HepG2 (cell line): ENCODE measurements around the gene IL11RA. TPM values are rescaled to one million over a fixed set of nuclear protein-coding genes. Genes with fewer than 3 reads are reported as not detected.

Experiments used
- ATM ChIP-seq: fragments of 450-650 bp; IDR thresholded peaks from 2 replicates; pipeline ENCODE4 v1.7.1; 2017; ENCODE audit warnings: mild to moderate bottlenecking, borderline replicate concordance
- GLI4 ChIP-seq: sonication (generic); formaldehyde crosslinking; IDR thresholded peaks from 2 replicates; pipeline ENCODE4 v1.5.1; 2020; ENCODE audit warnings: missing genetic modification reagents, mild to moderate bottlenecking, moderate library complexity, borderline replicate concordance
- GMEB2 ChIP-seq: IDR thresholded peaks from 2 replicates; pipeline ENCODE4 v1.6.1; 2016; ENCODE audit warnings: missing biosample characterization, missing genetic modification reagents, low read depth
- GZF1 ChIP-seq: sonication (generic); formaldehyde crosslinking; IDR thresholded peaks from 2 replicates; pipeline ENCODE4 v1.5.1; 2020; ENCODE audit warnings: mild to moderate bottlenecking, missing genetic modification reagents
- HDAC2 ChIP-seq: sonication (generic); formaldehyde crosslinking; IDR thresholded peaks from 2 replicates; pipeline ENCODE4 v1.4.0; 2020; ENCODE audit warnings: missing genetic modification reagents
- IRX3 ChIP-seq: sonication (generic); formaldehyde crosslinking; IDR thresholded peaks from 2 replicates; pipeline ENCODE4 v1.8.1; 2023; ENCODE audit warnings: mild to moderate bottlenecking, low read depth, missing genetic modification reagents, borderline replicate concordance
- KDM5A ChIP-seq: fragments of 200-600 bp; sonication (generic); IDR thresholded peaks from 2 replicates; pipeline ENCODE4 v1.7.0; 2018; ENCODE audit warnings: antibody characterized with exemption, mild to moderate bottlenecking, low read length, borderline replicate concordance
- KLF13 ChIP-seq: sonication (generic); formaldehyde crosslinking; IDR thresholded peaks from 2 replicates; pipeline ENCODE4 v1.4.0; 2020; ENCODE audit warnings: mild to moderate bottlenecking, missing genetic modification reagents
- MEF2D ChIP-seq: sonication (generic); formaldehyde crosslinking; IDR thresholded peaks from 2 replicates; pipeline ENCODE4 v1.5.1; 2020; ENCODE audit warnings: mild to moderate bottlenecking, missing genetic modification reagents
- NPAS2 ChIP-seq: sonication (generic); formaldehyde crosslinking; IDR thresholded peaks from 2 replicates; pipeline ENCODE4 v1.8.0; 2022; ENCODE audit warnings: mild to moderate bottlenecking, missing genetic modification reagents, borderline replicate concordance
- POLR2AphosphoS2 ChIP-seq: IDR thresholded peaks from 2 replicates; pipeline ENCODE4 v1.6.1; 2011; ENCODE audit warnings: low read depth, low read length, improper control_type of control experiment
- REL ChIP-seq: sonication (generic); formaldehyde crosslinking; conservative IDR thresholded peaks from 2 replicates; pipeline ENCODE4 v1.8.0; 2022; ENCODE audit warnings: mild to moderate bottlenecking, missing genetic modification reagents, moderate library complexity
- STAT5B ChIP-seq: sonication (generic); formaldehyde crosslinking; IDR thresholded peaks from 2 replicates; pipeline ENCODE4 v1.4.0; 2020; ENCODE audit warnings: missing genetic modification reagents
- TBP ChIP-seq: sonication (generic); formaldehyde crosslinking; IDR thresholded peaks from 2 replicates; pipeline ENCODE4 v1.5.0; 2020; ENCODE audit warnings: missing genetic modification reagents
- ZNF205 ChIP-seq: IDR thresholded peaks from 2 replicates; pipeline ENCODE4 v1.6.1; 2018; ENCODE audit warnings: missing biosample characterization, missing genetic modification reagents
- ZNF3 ChIP-seq: IDR thresholded peaks from 2 replicates; pipeline ENCODE4 v1.7.0; 2017; ENCODE audit warnings: inconsistent platforms
- ZNF431 ChIP-seq: sonication (generic); formaldehyde crosslinking; IDR thresholded peaks from 2 replicates; pipeline ENCODE4 v1.9.0; 2022; ENCODE audit warnings: missing genetic modification reagents, low read depth, mild to moderate bottlenecking, borderline replicate concordance
- ZNF558 ChIP-seq: sonication (generic); formaldehyde crosslinking; IDR thresholded peaks from 2 replicates; pipeline ENCODE4 v1.9.0; 2022; ENCODE audit warnings: mild to moderate bottlenecking, missing genetic modification reagents, borderline replicate concordance
- ZNF660 ChIP-seq: sonication (generic); formaldehyde crosslinking; IDR thresholded peaks from 2 replicates; pipeline ENCODE4 v1.5.1; 2020; ENCODE audit warnings: mild to moderate bottlenecking, low read depth, missing genetic modification reagents, borderline replicate concordance
- ZNF674 ChIP-seq: sonication (generic); formaldehyde crosslinking; IDR thresholded peaks from 2 replicates; pipeline ENCODE4 v1.5.0; 2020; ENCODE audit warnings: low read depth, mild to moderate bottlenecking, missing genetic modification reagents
- ZNF75D ChIP-seq: sonication (generic); formaldehyde crosslinking; IDR thresholded peaks from 2 replicates; pipeline ENCODE4 v1.8.1; 2023; ENCODE audit warnings: missing genetic modification reagents, mild to moderate bottlenecking, borderline replicate concordance
- ZNF780A ChIP-seq: sonication (generic); formaldehyde crosslinking; IDR thresholded peaks from 2 replicates; pipeline ENCODE4 v1.8.0; 2022; ENCODE audit warnings: mild to moderate bottlenecking, missing genetic modification reagents, moderate library complexity
- ZNF790 ChIP-seq: sonication (generic); formaldehyde crosslinking; IDR thresholded peaks from 2 replicates; pipeline ENCODE4 v1.8.0; 2022; ENCODE audit warnings: missing genetic modification reagents, mild to moderate bottlenecking, borderline replicate concordance
- ZSCAN30 ChIP-seq: sonication (generic); formaldehyde crosslinking; IDR thresholded peaks from 2 replicates; pipeline ENCODE4 v1.5.0; 2020; ENCODE audit warnings: mild to moderate bottlenecking, missing genetic modification reagents
- polyA plus RNA-seq, 8 experiments: library from polyadenylated mRNA; depleted of rRNA in 3 of 8; stranded (reverse) in 7 of 8; unstranded in 1 of 8; fragments of >200 nt; fragmentation: Illumina TruSeq in 4 of 8; extraction: Trizol in 4 of 8; gene quantifications; 2 replicates each; pipeline versions ENCODE4 v1.2.1 to v1.2.3, GENCODE V29; 2011 to 2016; ENCODE audit warnings: low read depth in 4 of 8, missing spikeins in 1 of 8, mixed read lengths in 1 of 8; ENCODE audit not compliant: insufficient read depth in 1 of 8
- total RNA-seq, 5 experiments: library from RNA; depleted of rRNA; stranded (reverse); fragments of >200 nt; fragmentation: Illumina TruSeq; extraction: Trizol; gene quantifications; 2 replicates each; pipeline ENCODE4 v1.2.3, GENCODE V29; 2016; ENCODE audit warnings: low read depth in 1 of 5
- TF ChIP-seq, protein P1 (sequence below): sonication (generic); formaldehyde crosslinking; IDR thresholded peaks from 2 replicates; pipeline ENCODE4 v1.8.0; 2022; ENCODE audit warnings: missing genetic modification reagents, mild to moderate bottlenecking, moderate library complexity, borderline replicate concordance
- TF ChIP-seq, protein P2 (sequence below): sonication (generic); formaldehyde crosslinking; IDR thresholded peaks from 2 replicates; pipeline ENCODE4 v1.4.0; 2020; ENCODE audit warnings: missing genetic modification reagents

The IL11RA gene
- total and polyA plus RNA-seq, 2 of the 13 experiments (the other 11 are each of a cell fraction or from before 2014, with no cell fraction given): 2.0 to 4.2 TPM

- TF ChIP-seq MEF2D (CRISPR knock-in tag) (peak; percentile 68; the same call in 1 of the 2 replicates), HDAC2 (CRISPR knock-in tag) (peak; percentile 86), ZNF790 (no peak), ZNF3 (CRISPR knock-in tag) (no peak), ZNF75D (CRISPR knock-in tag) (no peak), POLR2AphosphoS2 (no peak), GZF1 (no peak), IRX3 (CRISPR knock-in tag) (peak; percentile 62; the same call in 1 of the 2 replicates), ZNF780A (no peak), REL (CRISPR knock-in tag) (no peak), ATM (no peak), ZNF674 (no peak), KLF13 (CRISPR knock-in tag) (no peak), ZNF205 (CRISPR knock-in tag) (0 out of 2 replicates have a peak, but pooled peaks have one; percentile 60), NPAS2 (CRISPR knock-in tag) (no peak), ZSCAN30 (CRISPR knock-in tag) (no peak), GMEB2 (CRISPR knock-in tag) (no peak), STAT5B (CRISPR knock-in tag) (no peak), TBP (no peak), ZNF558 (CRISPR knock-in tag) (no peak), ZNF431 (CRISPR knock-in tag) (0 out of 2 replicates have a peak, but pooled peaks have one; percentile 43), KDM5A (no peak), ZNF660 (CRISPR knock-in tag) (no peak), GLI4 (CRISPR knock-in tag) (no peak)
- TF ChIP-seq, protein P1, sequence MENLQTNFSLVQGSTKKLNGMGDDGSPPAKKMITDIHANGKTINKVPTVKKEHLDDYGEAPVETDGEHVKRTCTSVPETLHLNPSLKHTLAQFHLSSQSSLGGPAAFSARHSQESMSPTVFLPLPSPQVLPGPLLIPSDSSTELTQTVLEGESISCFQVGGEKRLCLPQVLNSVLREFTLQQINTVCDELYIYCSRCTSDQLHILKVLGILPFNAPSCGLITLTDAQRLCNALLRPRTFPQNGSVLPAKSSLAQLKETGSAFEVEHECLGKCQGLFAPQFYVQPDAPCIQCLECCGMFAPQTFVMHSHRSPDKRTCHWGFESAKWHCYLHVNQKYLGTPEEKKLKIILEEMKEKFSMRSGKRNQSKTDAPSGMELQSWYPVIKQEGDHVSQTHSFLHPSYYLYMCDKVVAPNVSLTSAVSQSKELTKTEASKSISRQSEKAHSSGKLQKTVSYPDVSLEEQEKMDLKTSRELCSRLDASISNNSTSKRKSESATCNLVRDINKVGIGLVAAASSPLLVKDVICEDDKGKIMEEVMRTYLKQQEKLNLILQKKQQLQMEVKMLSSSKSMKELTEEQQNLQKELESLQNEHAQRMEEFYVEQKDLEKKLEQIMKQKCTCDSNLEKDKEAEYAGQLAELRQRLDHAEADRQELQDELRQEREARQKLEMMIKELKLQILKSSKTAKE (CRISPR knock-in tag): peak; percentile 80
- TF ChIP-seq, protein P2, sequence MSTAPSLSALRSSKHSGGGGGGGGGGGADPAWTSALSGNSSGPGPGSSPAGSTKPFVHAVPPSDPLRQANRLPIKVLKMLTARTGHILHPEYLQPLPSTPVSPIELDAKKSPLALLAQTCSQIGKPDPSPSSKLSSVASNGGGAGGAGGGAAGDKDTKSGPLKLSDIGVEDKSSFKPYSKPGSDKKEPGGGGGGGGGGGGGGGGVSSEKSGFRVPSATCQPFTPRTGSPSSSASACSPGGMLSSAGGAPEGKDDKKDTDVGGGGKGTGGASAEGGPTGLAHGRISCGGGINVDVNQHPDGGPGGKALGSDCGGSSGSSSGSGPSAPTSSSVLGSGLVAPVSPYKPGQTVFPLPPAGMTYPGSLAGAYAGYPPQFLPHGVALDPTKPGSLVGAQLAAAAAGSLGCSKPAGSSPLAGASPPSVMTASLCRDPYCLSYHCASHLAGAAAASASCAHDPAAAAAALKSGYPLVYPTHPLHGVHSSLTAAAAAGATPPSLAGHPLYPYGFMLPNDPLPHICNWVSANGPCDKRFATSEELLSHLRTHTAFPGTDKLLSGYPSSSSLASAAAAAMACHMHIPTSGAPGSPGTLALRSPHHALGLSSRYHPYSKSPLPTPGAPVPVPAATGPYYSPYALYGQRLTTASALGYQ (CRISPR knock-in tag): no peak
These were observed 36.5 kb downstream of the IL11RA start (continued) for GRCh38 chr9:34688329-34689115.
